HL-60 (cell line): ENCODE data around the gene LRRC17.

Source experiments
- GABPA ChIP-seq: IDR thresholded peaks from 2 replicates; pipeline ENCODE4 v1.6.1; 2012; ENCODE audit warnings: low read depth
- POLR2AphosphoS5 ChIP-seq: IDR thresholded peaks from 2 replicates; pipeline ENCODE4 v1.6.1; 2012; ENCODE audit warnings: low read depth
- SPI1 ChIP-seq: IDR thresholded peaks from 2 replicates; pipeline ENCODE4 v1.6.1; 2012; ENCODE audit warnings: low read depth, mild to moderate bottlenecking, borderline replicate concordance
- TF ChIP-seq, protein P1 (sequence below): IDR thresholded peaks from one replicate; pipeline ENCODE4 v1.5.1; 2011; ENCODE audit warnings: low read length, control low read depth, inconsistent platforms; ENCODE audit not compliant: insufficient read depth
- TF ChIP-seq, protein P2 (sequence below): IDR thresholded peaks from 2 replicates; pipeline ENCODE4 v1.6.1; 2012; ENCODE audit warnings: low read depth; ENCODE audit not compliant: insufficient replicate concordance

DNA sequence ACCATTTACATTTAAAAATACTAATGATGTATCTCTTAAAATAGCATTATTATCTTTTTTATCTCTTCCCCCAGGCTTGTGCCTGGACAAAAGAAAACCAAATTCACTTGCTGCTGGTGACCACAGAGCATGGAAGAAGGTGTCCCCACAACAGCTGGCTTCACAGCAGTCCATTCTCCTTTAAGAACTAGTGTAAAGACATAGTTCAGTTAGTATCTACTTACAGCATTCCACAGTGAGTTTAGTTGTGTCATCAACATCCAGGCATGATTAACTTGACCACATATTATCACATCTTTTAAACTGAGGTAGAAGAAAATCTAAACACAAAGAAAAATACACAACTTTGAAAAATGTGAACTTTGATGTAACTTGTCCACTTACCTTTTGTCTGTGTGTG, 55.0 kb downstream of the LRRC17 start:
- TF ChIP-seq, protein P1, sequence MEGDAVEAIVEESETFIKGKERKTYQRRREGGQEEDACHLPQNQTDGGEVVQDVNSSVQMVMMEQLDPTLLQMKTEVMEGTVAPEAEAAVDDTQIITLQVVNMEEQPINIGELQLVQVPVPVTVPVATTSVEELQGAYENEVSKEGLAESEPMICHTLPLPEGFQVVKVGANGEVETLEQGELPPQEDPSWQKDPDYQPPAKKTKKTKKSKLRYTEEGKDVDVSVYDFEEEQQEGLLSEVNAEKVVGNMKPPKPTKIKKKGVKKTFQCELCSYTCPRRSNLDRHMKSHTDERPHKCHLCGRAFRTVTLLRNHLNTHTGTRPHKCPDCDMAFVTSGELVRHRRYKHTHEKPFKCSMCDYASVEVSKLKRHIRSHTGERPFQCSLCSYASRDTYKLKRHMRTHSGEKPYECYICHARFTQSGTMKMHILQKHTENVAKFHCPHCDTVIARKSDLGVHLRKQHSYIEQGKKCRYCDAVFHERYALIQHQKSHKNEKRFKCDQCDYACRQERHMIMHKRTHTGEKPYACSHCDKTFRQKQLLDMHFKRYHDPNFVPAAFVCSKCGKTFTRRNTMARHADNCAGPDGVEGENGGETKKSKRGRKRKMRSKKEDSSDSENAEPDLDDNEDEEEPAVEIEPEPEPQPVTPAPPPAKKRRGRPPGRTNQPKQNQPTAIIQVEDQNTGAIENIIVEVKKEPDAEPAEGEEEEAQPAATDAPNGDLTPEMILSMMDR: no peak
- TF ChIP-seq, protein P2, sequence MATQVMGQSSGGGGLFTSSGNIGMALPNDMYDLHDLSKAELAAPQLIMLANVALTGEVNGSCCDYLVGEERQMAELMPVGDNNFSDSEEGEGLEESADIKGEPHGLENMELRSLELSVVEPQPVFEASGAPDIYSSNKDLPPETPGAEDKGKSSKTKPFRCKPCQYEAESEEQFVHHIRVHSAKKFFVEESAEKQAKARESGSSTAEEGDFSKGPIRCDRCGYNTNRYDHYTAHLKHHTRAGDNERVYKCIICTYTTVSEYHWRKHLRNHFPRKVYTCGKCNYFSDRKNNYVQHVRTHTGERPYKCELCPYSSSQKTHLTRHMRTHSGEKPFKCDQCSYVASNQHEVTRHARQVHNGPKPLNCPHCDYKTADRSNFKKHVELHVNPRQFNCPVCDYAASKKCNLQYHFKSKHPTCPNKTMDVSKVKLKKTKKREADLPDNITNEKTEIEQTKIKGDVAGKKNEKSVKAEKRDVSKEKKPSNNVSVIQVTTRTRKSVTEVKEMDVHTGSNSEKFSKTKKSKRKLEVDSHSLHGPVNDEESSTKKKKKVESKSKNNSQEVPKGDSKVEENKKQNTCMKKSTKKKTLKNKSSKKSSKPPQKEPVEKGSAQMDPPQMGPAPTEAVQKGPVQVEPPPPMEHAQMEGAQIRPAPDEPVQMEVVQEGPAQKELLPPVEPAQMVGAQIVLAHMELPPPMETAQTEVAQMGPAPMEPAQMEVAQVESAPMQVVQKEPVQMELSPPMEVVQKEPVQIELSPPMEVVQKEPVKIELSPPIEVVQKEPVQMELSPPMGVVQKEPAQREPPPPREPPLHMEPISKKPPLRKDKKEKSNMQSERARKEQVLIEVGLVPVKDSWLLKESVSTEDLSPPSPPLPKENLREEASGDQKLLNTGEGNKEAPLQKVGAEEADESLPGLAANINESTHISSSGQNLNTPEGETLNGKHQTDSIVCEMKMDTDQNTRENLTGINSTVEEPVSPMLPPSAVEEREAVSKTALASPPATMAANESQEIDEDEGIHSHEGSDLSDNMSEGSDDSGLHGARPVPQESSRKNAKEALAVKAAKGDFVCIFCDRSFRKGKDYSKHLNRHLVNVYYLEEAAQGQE: no peak
- no peak for TF ChIP-seq GABPA
- TF ChIP-seq POLR2AphosphoS5: no peak
- no peak for TF ChIP-seq SPI1
